ENCODE data around the gene DTNBP1.

The DTNBP1 gene

DNA sequence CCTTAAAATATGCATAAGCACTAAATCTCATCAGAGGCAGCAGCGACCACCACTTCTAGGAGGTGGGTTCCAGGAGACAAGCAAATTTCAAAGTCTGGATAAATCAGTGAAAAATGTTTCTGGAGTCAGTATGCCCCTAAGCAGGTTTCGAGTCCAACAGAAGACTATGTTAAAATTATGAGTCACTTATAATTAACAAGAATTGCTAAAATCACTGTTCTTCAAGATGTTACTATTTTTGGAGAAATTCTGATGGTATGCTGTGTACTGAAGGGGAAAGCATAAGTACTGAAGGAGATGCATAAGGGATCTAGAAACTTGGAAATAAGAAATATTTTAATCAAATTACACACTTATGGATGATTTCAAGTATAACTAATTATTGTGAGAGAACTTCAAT is 58.0 kb downstream of the DTNBP1 start:
- no peaks in the 10 kb centered on the region for H3K9me3 ChIP-seq
- H3K36me3 ChIP-seq: peaks cover 6% of the 10 kb centered on the region
- H3K4me1 ChIP-seq (ENCODE audit: control insufficient read depth in 1 of 2, insufficient read depth in 1 of 2, low read depth in 1 of 2, low read length in 1 of 2): no peaks in the 10 kb centered on the region
- no peaks in the 10 kb centered on the region for H3K27me3 ChIP-seq
- TF ChIP-seq, protein P1, sequence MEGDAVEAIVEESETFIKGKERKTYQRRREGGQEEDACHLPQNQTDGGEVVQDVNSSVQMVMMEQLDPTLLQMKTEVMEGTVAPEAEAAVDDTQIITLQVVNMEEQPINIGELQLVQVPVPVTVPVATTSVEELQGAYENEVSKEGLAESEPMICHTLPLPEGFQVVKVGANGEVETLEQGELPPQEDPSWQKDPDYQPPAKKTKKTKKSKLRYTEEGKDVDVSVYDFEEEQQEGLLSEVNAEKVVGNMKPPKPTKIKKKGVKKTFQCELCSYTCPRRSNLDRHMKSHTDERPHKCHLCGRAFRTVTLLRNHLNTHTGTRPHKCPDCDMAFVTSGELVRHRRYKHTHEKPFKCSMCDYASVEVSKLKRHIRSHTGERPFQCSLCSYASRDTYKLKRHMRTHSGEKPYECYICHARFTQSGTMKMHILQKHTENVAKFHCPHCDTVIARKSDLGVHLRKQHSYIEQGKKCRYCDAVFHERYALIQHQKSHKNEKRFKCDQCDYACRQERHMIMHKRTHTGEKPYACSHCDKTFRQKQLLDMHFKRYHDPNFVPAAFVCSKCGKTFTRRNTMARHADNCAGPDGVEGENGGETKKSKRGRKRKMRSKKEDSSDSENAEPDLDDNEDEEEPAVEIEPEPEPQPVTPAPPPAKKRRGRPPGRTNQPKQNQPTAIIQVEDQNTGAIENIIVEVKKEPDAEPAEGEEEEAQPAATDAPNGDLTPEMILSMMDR (IDR thresholded peaks at IDR 0.05): no peak
- no peak overlapping the region for H3K4me3 ChIP-seq (ENCODE audit: low read depth in 1 of 2, low read length in 1 of 2)
- H3K27ac ChIP-seq: no peak overlapping the region

DNA sequence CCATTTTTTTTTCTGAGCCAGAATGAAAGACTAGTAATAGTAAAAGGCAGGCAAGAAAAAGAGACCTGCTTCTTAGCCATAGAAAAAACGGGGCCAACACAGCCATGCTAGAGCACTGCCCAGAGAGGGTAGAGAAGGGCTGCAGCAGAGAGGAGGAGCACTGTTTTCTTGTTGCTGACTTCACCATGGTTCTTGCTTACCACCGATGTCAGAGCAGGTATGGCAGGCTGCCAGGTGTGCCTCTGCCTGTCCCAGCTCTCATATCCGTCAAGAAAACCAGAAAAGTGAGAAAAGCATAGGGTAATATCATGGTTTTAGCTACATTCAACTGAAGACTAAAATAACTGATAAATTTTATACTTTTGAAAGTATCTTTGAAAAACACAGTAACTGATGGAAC is 60.7 kb downstream of the DTNBP1 start:
- Histone ChIP-seq H3K4me3 (ENCODE audit: low read depth in 1 of 2, low read length in 1 of 2) (no peak overlapping the region), H3K36me3 (no peaks in the 10 kb centered on the region), H3K9me3 (no peaks in the 10 kb centered on the region), H3K27me3 (no peaks in the 10 kb centered on the region), H3K4me1 (ENCODE audit: control insufficient read depth in 1 of 2, insufficient read depth in 1 of 2, low read depth in 1 of 2, low read length in 1 of 2) (no peaks in the 10 kb centered on the region), H3K27ac (no peak overlapping the region)
- TF ChIP-seq, protein P1 (IDR thresholded peaks at IDR 0.05): no peak

DNA sequence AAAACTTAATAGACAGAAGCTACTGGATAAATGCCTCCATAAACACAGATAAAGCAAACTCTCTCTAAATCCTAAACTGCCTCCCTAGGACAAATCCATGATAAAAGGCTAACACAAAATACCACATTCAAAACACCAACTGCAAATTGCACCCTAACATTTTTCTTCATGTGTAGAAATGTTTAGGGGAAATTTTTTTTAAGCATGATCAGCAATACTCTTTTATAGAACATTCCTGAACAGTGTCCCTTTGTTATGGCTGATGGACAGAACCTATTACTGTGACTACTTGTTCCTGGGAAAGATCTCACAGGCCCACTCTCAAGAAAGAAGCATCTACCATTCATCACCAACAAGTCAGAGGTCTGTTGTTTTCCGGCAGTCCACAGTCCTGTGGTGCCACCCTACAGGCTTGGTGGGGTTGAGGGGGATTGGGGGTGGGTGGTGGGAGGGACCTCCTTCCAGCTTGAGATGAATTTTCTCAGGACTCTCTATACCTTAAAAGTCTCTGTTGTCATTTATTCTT is 64.5 kb downstream of the DTNBP1 start:
- Histone ChIP-seq H3K4me1 (ENCODE audit: control insufficient read depth in 1 of 2, insufficient read depth in 1 of 2, low read depth in 1 of 2, low read length in 1 of 2) (peaks cover 14 to 18% of the 10 kb centered on the region in 2 experiments), H3K4me3 (ENCODE audit: low read depth in 1 of 2, low read length in 1 of 2) (no peak overlapping the region), H3K27ac (no peak overlapping the region), H3K9me3 (no peaks in the 10 kb centered on the region), H3K27me3 (no peaks in the 10 kb centered on the region), H3K36me3 (no peaks in the 10 kb centered on the region)
- TF ChIP-seq, protein P1 (IDR thresholded peaks at IDR 0.05): no peak

DNA sequence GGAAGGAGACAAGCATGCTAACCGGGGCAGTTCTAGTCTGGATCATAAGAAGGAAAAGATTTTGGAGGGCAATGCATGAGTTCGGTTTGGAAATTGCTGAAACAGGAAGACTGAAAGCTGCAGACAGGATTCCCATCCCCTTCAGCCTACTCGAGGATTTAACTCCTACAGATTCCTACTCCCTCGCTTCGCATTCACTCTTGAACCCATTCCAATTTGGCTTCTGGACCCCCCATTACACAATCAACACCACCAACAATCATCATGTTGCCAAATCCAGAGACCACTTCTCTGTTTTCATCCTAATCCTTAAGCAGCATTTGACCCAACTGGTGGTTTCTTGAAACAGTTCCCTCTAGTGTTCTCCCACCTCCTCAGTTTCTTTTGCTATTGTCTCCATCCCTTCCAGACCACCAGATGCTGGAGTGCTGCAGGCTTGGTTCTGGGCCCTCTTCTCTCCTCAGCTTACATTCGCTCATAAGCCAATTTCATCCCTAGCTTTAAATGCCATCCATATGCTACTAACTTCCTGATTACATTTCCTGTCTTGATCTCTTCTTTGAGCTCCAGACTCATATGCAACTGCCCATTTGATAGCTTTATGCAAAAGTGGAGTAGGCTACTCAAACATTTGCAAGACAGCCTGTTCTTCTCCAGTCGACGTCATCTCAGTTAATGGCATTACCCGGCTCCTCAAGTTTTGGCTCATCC is 66.5 kb downstream of the DTNBP1 start:
- peak overlapping the region; percentile 6 for H3K27ac ChIP-seq

DNA sequence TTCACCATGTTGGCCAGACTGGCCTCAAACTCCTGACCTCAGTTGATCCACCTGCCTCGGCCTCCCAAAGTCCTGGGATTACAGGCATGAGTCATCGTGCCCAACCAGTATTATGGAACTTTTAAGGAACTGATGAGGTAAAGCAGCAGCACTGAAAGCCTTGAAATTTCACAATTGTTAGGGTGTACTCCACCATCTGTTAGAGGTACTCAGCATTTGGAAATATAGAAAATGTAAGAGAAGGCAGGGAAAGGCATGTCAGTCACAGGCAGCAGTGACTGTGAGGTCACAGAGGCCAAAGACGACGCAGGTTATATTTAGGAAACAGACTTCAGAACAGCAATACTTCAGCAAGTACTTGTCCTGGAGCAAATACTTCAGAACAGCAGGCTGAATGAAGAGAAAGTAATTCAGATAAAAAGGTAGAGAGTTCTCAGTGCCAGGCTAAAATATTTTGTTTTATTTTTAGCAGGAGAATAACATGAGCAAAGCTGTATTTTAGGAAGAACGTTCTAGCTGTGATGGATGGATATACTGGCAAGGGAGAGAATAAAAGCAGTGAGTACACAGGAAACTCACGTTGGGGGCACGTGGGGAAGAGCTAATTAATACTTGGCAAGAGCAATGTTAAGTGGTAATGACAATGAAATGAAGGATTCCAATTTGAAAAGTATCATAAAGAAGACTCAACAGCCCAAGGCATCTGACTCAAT is 67.2 kb downstream of the DTNBP1 start:
- H3K9me3 ChIP-seq: no peaks in the 10 kb centered on the region
- no peaks in the 10 kb centered on the region for H3K27me3 ChIP-seq
- peaks cover 14 to 18% of the 10 kb centered on the region in 2 experiments for H3K4me1 ChIP-seq (ENCODE audit: control insufficient read depth in 1 of 2, insufficient read depth in 1 of 2, low read depth in 1 of 2, low read length in 1 of 2)
- peak overlapping the region; percentile 6 for H3K27ac ChIP-seq
- H3K36me3 ChIP-seq: no peaks in the 10 kb centered on the region
- H3K4me3 ChIP-seq (ENCODE audit: low read depth in 1 of 2, low read length in 1 of 2): no peak overlapping the region
- TF ChIP-seq, protein P1 (IDR thresholded peaks at IDR 0.05): no peak

More for the DNA sequence above, 66.5 kb downstream of the DTNBP1 start:
- H3K27me3 ChIP-seq: no peaks in the 10 kb centered on the region
- H3K36me3 ChIP-seq: no peaks in the 10 kb centered on the region
- TF ChIP-seq, protein P1 (IDR thresholded peaks at IDR 0.05): no peak
- no peak overlapping the region for H3K4me3 ChIP-seq (ENCODE audit: low read depth in 1 of 2, low read length in 1 of 2)
- no peaks in the 10 kb centered on the region for H3K9me3 ChIP-seq
- peaks cover 14 to 18% of the 10 kb centered on the region in 2 experiments for H3K4me1 ChIP-seq (ENCODE audit: control insufficient read depth in 1 of 2, insufficient read depth in 1 of 2, low read depth in 1 of 2, low read length in 1 of 2)
